Measurements from ENCODE around the gene FOXL3.

DNA sequence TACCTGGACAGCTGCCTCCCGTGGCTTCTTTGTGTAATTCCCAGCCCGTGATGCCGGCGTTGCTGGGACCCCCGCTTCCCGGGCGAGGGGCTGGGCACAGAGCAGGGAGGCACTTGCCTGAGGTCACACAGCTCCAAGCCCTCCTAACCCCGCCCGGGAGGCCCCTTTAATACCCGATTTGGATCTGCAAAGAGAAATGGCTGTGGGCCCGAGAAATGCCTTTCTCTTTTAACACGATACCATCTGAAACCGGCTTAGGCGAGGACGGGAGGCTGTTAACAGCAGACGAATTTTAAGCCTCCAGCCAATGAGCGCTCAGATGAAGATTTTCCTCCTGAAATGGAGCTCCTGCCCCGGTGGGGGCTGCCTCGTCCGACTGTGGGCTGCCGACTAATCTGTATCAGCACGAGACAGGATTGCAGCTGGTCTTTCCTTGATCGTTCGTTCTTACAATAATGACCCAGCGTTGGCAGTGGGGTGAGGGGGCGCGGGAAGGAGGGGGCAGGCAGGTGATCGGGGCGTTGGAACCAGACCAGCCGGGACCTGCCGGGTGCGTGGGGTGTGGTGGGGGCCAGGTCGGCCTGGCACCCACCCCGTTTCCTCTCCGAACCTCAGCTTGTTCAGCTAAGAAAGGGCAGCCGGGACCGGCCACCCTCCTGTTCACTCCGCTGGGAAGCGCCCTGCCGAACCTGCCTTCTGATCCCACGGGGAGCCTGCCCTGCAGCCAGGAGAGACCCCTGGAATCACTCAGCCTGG is 36.2 kb upstream of the FOXL3 start:
- TF ChIP-seq CTCF (tag by site-specific recombination; IDR thresholded peaks at IDR 0.05) (no peak), ATF2 (tag by site-specific recombination; IDR thresholded peaks at IDR 0.05; ENCODE audit: low read depth) (no peak), ZBTB49 (tag by site-specific recombination; IDR thresholded peaks at IDR 0.05; ENCODE audit: low read depth) (no peak), TCF7L2 (IDR thresholded peaks at IDR 0.05; ENCODE audit: borderline replicate concordance, low read depth, low read length) (no peak), ZNF391 (tag by site-specific recombination; IDR thresholded peaks at IDR 0.05; ENCODE audit: borderline replicate concordance, low read depth) (no peak), ZNF169 (tag by site-specific recombination; IDR thresholded peaks at IDR 0.05) (no peak)
- TF ChIP-seq, protein P1, sequence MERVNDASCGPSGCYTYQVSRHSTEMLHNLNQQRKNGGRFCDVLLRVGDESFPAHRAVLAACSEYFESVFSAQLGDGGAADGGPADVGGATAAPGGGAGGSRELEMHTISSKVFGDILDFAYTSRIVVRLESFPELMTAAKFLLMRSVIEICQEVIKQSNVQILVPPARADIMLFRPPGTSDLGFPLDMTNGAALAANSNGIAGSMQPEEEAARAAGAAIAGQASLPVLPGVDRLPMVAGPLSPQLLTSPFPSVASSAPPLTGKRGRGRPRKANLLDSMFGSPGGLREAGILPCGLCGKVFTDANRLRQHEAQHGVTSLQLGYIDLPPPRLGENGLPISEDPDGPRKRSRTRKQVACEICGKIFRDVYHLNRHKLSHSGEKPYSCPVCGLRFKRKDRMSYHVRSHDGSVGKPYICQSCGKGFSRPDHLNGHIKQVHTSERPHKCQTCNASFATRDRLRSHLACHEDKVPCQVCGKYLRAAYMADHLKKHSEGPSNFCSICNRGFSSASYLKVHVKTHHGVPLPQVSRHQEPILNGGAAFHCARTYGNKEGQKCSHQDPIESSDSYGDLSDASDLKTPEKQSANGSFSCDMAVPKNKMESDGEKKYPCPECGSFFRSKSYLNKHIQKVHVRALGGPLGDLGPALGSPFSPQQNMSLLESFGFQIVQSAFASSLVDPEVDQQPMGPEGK (tag by site-specific recombination; IDR thresholded peaks at IDR 0.05) = no peak
